Keratinocyte (primary cell): ENCODE measurements around the gene CLIP4. TPM values are rescaled to one million over a fixed set of nuclear protein-coding genes. Genes with fewer than 3 reads are reported as not detected.

Experiments
- DNase-seq: peaks from one replicate; pipeline ENCODE4 v3.0.0-alpha.2; 2011; ENCODE audit warnings: low read depth, missing footprints, low spot score
- FAIRE-seq: peaks from 2 replicates; lab custom pipeline; 2011; peaks lifted over from hg19 to GRCh38; lab: Jason Lieb, UNC
- H2AFZ ChIP-seq: 2 replicates; pipeline ENCODE4 v1.6.0; 2012; ENCODE audit warnings: low read length, control low read depth, inconsistent platforms; ENCODE audit not compliant: control insufficient read depth
- H3K27ac ChIP-seq: 2 replicates; pipeline ENCODE4 v1.5.1; 2011; ENCODE audit warnings: low read length; ENCODE audit not compliant: control insufficient read depth, insufficient read depth
- H3K27me3 ChIP-seq: 3 replicates; pipeline ENCODE4 v1.6.0; 2011; ENCODE audit warnings: low read length; ENCODE audit not compliant: control insufficient read depth, insufficient read depth; ENCODE audit errors: extremely low read depth
- H3K36me3 ChIP-seq, 2 experiments: 2 replicates in 1 of 2; 3 replicates in 1 of 2; pipeline ENCODE4 v1.5.1; 2011; ENCODE audit warnings: low read length in 2 of 2, mild to moderate bottlenecking in 1 of 2; ENCODE audit not compliant: control insufficient read depth in 2 of 2, insufficient read depth in 2 of 2; ENCODE audit errors: extremely low read depth in 1 of 2
- H3K4me1 ChIP-seq: 3 replicates; pipeline ENCODE4 v1.5.1; 2011; ENCODE audit warnings: low read length; ENCODE audit not compliant: control insufficient read depth, insufficient read depth; ENCODE audit errors: extremely low read depth
- H3K4me2 ChIP-seq: 3 replicates; pipeline ENCODE4 v1.6.0; 2011; ENCODE audit warnings: low read depth, low read length; ENCODE audit not compliant: control insufficient read depth, insufficient read depth; ENCODE audit errors: extremely low read depth
- H3K4me3 ChIP-seq, 3 experiments: fragments of 200-600 bp in 1 of 3; sonication (generic) in 1 of 3; 2 replicates in 2 of 3; 3 replicates in 1 of 3; pipeline ENCODE4 v1.5.1; 2011 to 2016; ENCODE audit warnings: low read length in 3 of 3, mild to moderate bottlenecking in 3 of 3, control low read depth in 2 of 3, inconsistent platforms in 1 of 3, low read depth in 1 of 3, mixed read lengths in 1 of 3, mixed run types in 1 of 3, moderate library complexity in 1 of 3; ENCODE audit not compliant: control insufficient read depth in 2 of 3, insufficient read depth in 2 of 3; ENCODE audit errors: extremely low read depth in 1 of 3
- H3K79me2 ChIP-seq: 2 replicates; pipeline ENCODE4 v1.6.0; 2012; ENCODE audit warnings: low read length; ENCODE audit not compliant: control insufficient read depth, insufficient read depth
- H3K9ac ChIP-seq: 3 replicates; pipeline ENCODE4 v1.6.0; 2011; ENCODE audit warnings: low read length; ENCODE audit not compliant: control insufficient read depth, insufficient read depth; ENCODE audit errors: extremely low read depth
- H3K9me1 ChIP-seq: 3 replicates; pipeline ENCODE4 v1.6.0; 2011; ENCODE audit warnings: low read length; ENCODE audit not compliant: control insufficient read depth, insufficient read depth; ENCODE audit errors: extremely low read depth
- H3K9me3 ChIP-seq: 2 replicates; pipeline ENCODE4 v1.5.1; 2012; ENCODE audit warnings: low read depth, low read length; ENCODE audit not compliant: control insufficient read depth
- H4K20me1 ChIP-seq: 3 replicates; pipeline ENCODE4 v1.6.0; 2011; ENCODE audit warnings: low read length; ENCODE audit not compliant: control insufficient read depth, insufficient read depth; ENCODE audit errors: extremely low read depth
- CTCF ChIP-seq, 3 experiments: IDR thresholded peaks in 1 of 3; conservative IDR thresholded peaks in 1 of 3; optimal IDR thresholded peaks in 1 of 3; 2 replicates in 2 of 3; 3 replicates in 1 of 3; pipeline versions ENCODE3 to v1.5.1; 2011; ENCODE audit warnings: low read length in 3 of 3, mild to moderate bottlenecking in 3 of 3, moderate library complexity in 2 of 3, control low read depth in 1 of 3, inconsistent platforms in 1 of 3; ENCODE audit not compliant: insufficient read depth in 2 of 3; ENCODE audit errors: extremely low read depth in 1 of 3
- EZH2 ChIP-seq: IDR thresholded peaks from one replicate; pipeline ENCODE4 v1.6.1; 2012; ENCODE audit warnings: inconsistent platforms, mild to moderate bottlenecking, low read length, moderate library complexity
- dilution Hi-C: fragments of 300-500 bp; cut with MboI; formaldehyde crosslinking; loops from one replicate; pipeline ENCODE4 v1.7.0; 2020; ENCODE audit warnings: low sequenced_read_pairs; ENCODE audit not compliant: extremely low pct_ligation_motif_present
- polyA plus RNA-seq, 5 experiments: library from polyadenylated mRNA; depleted of rRNA in 3 of 5; stranded (reverse) in 3 of 5; stranded (forward) in 1 of 5; unstranded in 1 of 5; fragments of >200 nt; gene quantifications; 1 replicate in 1 of 5; 2 replicates in 3 of 5; 3 replicates in 1 of 5; pipeline versions ENCODE4 v1.2.1 to v1.2.3, GENCODE V29; 2011 to 2012; ENCODE audit warnings: missing spikeins in 2 of 5, low read depth in 1 of 5, low replicate concordance in 1 of 5

Gene CLIP4
- polyA plus RNA-seq, 1 donor (not counting 4 experiments of a cell fraction or from before 2014, with no cell fraction given), result 46.6 TPM

- dilution Hi-C loops, result loop anchor here (25.0 kb wide), 1 partner anchor 113 kb away; no protein-coding TSS in a partner anchor
- FAIRE-seq, result no peak
- no peak overlapping the region for H3K27ac ChIP-seq
- no peaks in the 10 kb centered on the region for H3K36me3 ChIP-seq
- H3K9ac ChIP-seq, result no peak overlapping the region
- no peak overlapping the region for H3K4me2 ChIP-seq
- H3K4me1 ChIP-seq, result no peaks in the 10 kb centered on the region
- no peaks in the 10 kb centered on the region for H3K9me1 ChIP-seq
- no peaks in the 10 kb centered on the region for H3K9me3 ChIP-seq
- H2AFZ ChIP-seq, result no peak overlapping the region
- no peaks in the 10 kb centered on the region for H4K20me1 ChIP-seq
- H3K27me3 ChIP-seq, result peaks cover 3% of the 10 kb centered on the region
- no peak for DNase-seq
- H3K79me2 ChIP-seq, result no peaks in the 10 kb centered on the region
- TF ChIP-seq EZH2, result no peak
- no peak for TF ChIP-seq CTCF (optimal IDR thresholded peaks at IDR 0.05 in 1 of 3, IDR thresholded peaks at IDR 0.05 in 1 of 3, conservative IDR thresholded peaks at IDR 0.05 in 1 of 3; ENCODE audit: extremely low read depth in 1 of 3, insufficient read depth in 2 of 3, low read length in 3 of 3)
- no peak overlapping the region for H3K4me3 ChIP-seq
These were observed 41.3 kb upstream of the CLIP4 start for GRCh38 chr2:29073933-29074332.

DNA sequence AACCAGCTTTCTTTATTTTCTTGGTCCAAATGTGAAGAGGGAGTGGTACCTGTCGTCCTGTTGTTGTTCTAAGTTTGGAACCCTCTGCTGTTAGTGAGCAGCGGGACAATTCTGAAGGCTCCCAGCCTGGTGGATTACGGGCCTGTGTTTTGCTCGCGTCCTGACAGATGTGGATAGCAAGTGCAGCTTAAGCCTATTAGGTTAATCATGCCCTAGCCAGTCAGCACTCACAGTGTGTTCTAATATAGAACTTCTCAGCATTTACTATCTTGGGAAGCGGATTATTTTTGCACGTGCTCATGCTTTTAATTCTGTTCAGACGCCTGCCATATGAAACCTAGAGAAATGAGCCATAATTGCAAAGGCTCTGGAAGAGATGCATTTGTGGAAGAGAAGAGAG lies 40.8 kb upstream of the CLIP4 start, which contains the start of gene PCARE:
TSS of gene PCARE (minus strand) at position 113 of the 400 bp plus-strand sequence. CDS start 262 bp downstream, outside the sequence.
- no peak for FAIRE-seq
- dilution Hi-C loops, result loop anchor here (25.0 kb wide), 1 partner anchor 113 kb away; no protein-coding TSS in a partner anchor
- H3K27ac ChIP-seq, result no peak within 1 kb of the TSS

More for the DNA sequence above, 40.8 kb upstream of the CLIP4 start, which contains the start of gene PCARE:
- DNase-seq, result no peak
- TF ChIP-seq EZH2 (no peak), CTCF (optimal IDR thresholded peaks at IDR 0.05 in 1 of 3, IDR thresholded peaks at IDR 0.05 in 1 of 3, conservative IDR thresholded peaks at IDR 0.05 in 1 of 3; ENCODE audit: extremely low read depth in 1 of 3, insufficient read depth in 2 of 3, low read length in 3 of 3) (no peak)
- no peak within 1 kb of the TSS for H2AFZ ChIP-seq
- H4K20me1 ChIP-seq, result no peaks in the 10 kb centered on the region
- no peaks in the 10 kb centered on the region for H3K9me3 ChIP-seq
- peaks cover 3% of the 10 kb centered on the region for H3K27me3 ChIP-seq
- no peaks in the 10 kb centered on the region for H3K4me1 ChIP-seq
- no peaks in the 10 kb centered on the region for H3K36me3 ChIP-seq
- H3K4me2 ChIP-seq, result no peak within 1 kb of the TSS
- no peaks in the 10 kb centered on the region for H3K9me1 ChIP-seq
- H3K9ac ChIP-seq, result no peak within 1 kb of the TSS
- H3K4me3 ChIP-seq, result no peak within 1 kb of the TSS
- no peaks in the 10 kb centered on the region for H3K79me2 ChIP-seq
